Measurements from ENCODE around the gene FZD10. TPM values are rescaled to one million over a fixed set of nuclear protein-coding genes. Genes with fewer than 3 reads are reported as not detected.

Gene FZD10
- total RNA-seq, 1 experiment from 2014 or later, result not detected

GRCh38 chr12:130179191-130179590 lies 16.9 kb downstream of the FZD10 start:
- ChIA-PET POLR2A (ENCODE audit: unreplicated experiment) (no interaction called here), CTCF (no interaction called here)
- Histone ChIP-seq H3K4me1 (replicated peaks; ENCODE audit: insufficient read depth) (no peaks in the 10 kb centered on the region), H3K9me3 (ENCODE audit: insufficient read depth, low read depth) (no peaks in the 10 kb centered on the region), H3K79me2 (ENCODE audit: low read depth) (no peaks in the 10 kb centered on the region), H3K4me2 (no peak overlapping the region), H3K36me3 (ENCODE audit: low read depth) (no peaks in the 10 kb centered on the region), H3K27me3 (ENCODE audit: insufficient read depth, low read depth) (peaks cover 42% of the 10 kb centered on the region), H4K20me1 (ENCODE audit: insufficient read depth) (no peaks in the 10 kb centered on the region), H2AFZ (no peak overlapping the region), H3K27ac (no peak overlapping the region), H3K4me3 (no peak overlapping the region), H3K9me2 (ENCODE audit: insufficient read depth) (no peaks in the 10 kb centered on the region), H3F3A (ENCODE audit: insufficient read depth, low read depth) (no peaks in the 10 kb centered on the region)
- DNase-seq, result peak in 1 of 2 experiments; percentile 48
- TF ChIP-seq EZH2 (IDR thresholded peaks at IDR 0.05; ENCODE audit: low read depth) (no peak), CTCF (conservative IDR thresholded peaks at IDR 0.05) (no peak)
- intact Hi-C loops (cut with micrococcal nuclease; ENCODE audit: unreplicated experiment), result no loop called here
- BruUV-seq (replicated peaks), result no TSS peak

DNA sequence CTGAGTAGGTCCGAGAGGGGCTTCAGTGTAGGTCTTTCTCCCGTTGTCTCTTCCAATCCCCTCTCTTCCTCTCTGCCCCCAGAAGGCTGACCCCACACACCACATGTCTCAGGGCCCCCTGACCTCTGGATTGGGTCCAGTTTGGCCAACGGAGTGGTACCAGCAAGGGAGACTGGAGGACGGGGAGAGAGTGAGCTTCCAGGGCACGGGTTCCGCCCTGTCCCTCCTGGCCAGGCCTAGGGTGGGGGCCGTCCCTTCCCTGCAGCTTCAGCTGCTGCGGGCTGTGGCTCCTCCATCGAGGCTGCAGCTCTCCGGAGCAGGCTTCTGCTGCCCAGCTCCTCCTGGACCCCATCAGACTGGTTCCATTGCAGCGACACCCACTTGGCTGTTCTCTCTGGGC lies 17.4 kb downstream of the FZD10 start:
- Histone ChIP-seq H3K27ac (no peak overlapping the region), H3K27me3 (ENCODE audit: insufficient read depth, low read depth) (peaks cover 42% of the 10 kb centered on the region), H3F3A (ENCODE audit: insufficient read depth, low read depth) (no peaks in the 10 kb centered on the region), H3K9me3 (ENCODE audit: insufficient read depth, low read depth) (no peaks in the 10 kb centered on the region), H3K4me2 (no peak overlapping the region), H3K4me1 (replicated peaks; ENCODE audit: insufficient read depth) (no peaks in the 10 kb centered on the region), H3K36me3 (ENCODE audit: low read depth) (no peaks in the 10 kb centered on the region), H2AFZ (no peak overlapping the region), H3K79me2 (ENCODE audit: low read depth) (no peaks in the 10 kb centered on the region), H3K9me2 (ENCODE audit: insufficient read depth) (no peaks in the 10 kb centered on the region), H4K20me1 (ENCODE audit: insufficient read depth) (no peaks in the 10 kb centered on the region), H3K4me3 (no peak overlapping the region)
- intact Hi-C loops (cut with micrococcal nuclease; ENCODE audit: unreplicated experiment), result no loop called here
- POLR2A ChIA-PET (ENCODE audit: unreplicated experiment), result no interaction called here
- TF ChIP-seq CTCF (conservative IDR thresholded peaks at IDR 0.05), result no peak
- no peak for TF ChIP-seq EZH2 (IDR thresholded peaks at IDR 0.05; ENCODE audit: low read depth)
- DNase-seq, result no peak
- BruUV-seq (replicated peaks), result no TSS peak
- CTCF ChIA-PET, result no interaction called here

GRCh38 chr12:130181211-130181610 lies 18.9 kb downstream of the FZD10 start:
- no peaks in the 10 kb centered on the region for H4K20me1 ChIP-seq (ENCODE audit: insufficient read depth)
- TF ChIP-seq EZH2 (IDR thresholded peaks at IDR 0.05; ENCODE audit: low read depth) (no peak), CTCF (conservative IDR thresholded peaks at IDR 0.05) (no peak)
- H3K9me3 ChIP-seq (ENCODE audit: insufficient read depth, low read depth), result no peaks in the 10 kb centered on the region
- no peaks in the 10 kb centered on the region for H3K36me3 ChIP-seq (ENCODE audit: low read depth)
- H3K27me3 ChIP-seq (ENCODE audit: insufficient read depth, low read depth), result peaks cover 50% of the 10 kb centered on the region
- ChIA-PET CTCF (no interaction called here), POLR2A (ENCODE audit: unreplicated experiment) (no interaction called here)
- no peak overlapping the region for H2AFZ ChIP-seq
- H3K4me3 ChIP-seq, result no peak overlapping the region
- no TSS peak for BruUV-seq (replicated peaks)
- H3K9me2 ChIP-seq (ENCODE audit: insufficient read depth), result no peaks in the 10 kb centered on the region
- H3F3A ChIP-seq (ENCODE audit: insufficient read depth, low read depth), result no peaks in the 10 kb centered on the region
- intact Hi-C loops (cut with micrococcal nuclease; ENCODE audit: unreplicated experiment), result no loop called here
- H3K4me1 ChIP-seq (replicated peaks; ENCODE audit: insufficient read depth), result no peaks in the 10 kb centered on the region
- no peak for DNase-seq
- no peaks in the 10 kb centered on the region for H3K79me2 ChIP-seq (ENCODE audit: low read depth)
- H3K4me2 ChIP-seq, result no peak overlapping the region
- H3K27ac ChIP-seq, result no peak overlapping the region
